ENCODE measurements around the gene IDI2. TPM values are rescaled to one million over a fixed set of nuclear protein-coding genes. Genes with fewer than 3 reads are reported as not detected.

Gene IDI2
- polyA plus RNA-seq, 3 donors: not detected

DNA sequence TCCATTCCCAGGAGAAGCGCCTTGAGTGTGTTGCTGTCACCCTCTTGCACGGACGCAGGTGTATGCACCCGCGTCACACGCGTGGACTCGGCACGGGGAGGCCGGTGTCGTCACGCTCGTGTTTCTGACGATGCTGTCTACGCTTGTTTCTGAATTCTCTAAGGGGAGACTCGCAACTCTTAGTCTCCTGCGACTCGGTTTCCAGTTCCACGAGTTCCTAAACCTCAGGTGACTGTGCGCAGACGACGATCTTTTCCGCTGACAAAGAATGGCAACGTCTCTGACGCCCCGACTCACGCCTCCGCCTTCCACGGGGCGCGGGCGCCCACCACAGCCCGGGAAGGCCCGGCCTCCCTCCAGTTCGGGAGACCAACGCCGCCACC lies 22.7 kb upstream of the IDI2 start:
- Mint-ChIP-seq H3K9me3 (no peaks in the 10 kb centered on the region), H3K27me3 (ENCODE audit: low read depth in 3 of 3) (no peaks in the 10 kb centered on the region), H3K4me1 (peaks cover 55% of the 10 kb centered on the region), H3K4me3 (peak overlapping the region; percentile 91 to 94), H3K27ac (peak overlapping the region; percentile 98 to 100 (median 99)), H3K36me3 (peaks cover 17 to 25% of the 10 kb centered on the region in 2 donors)
- peaks cover 44% of the 10 kb centered on the region for H4K20me1 ChIP-seq (ENCODE audit: insufficient read depth, low read length)
- no peak for TF ChIP-seq CTCF (IDR thresholded peaks at IDR 0.05)
- H3K27me3 ChIP-seq (ENCODE audit: control insufficient read depth in 2 of 2, insufficient read depth in 2 of 2, low read length in 2 of 2): no peaks in the 10 kb centered on the region
- intact Hi-C loops (cut with micrococcal nuclease): no loop called here
- peaks cover 40 to 64% of the 10 kb centered on the region in 2 donors for H3K4me1 ChIP-seq (ENCODE audit: control insufficient read depth in 1 of 2, insufficient read depth in 2 of 2, low read length in 2 of 2)
- DNase-seq: peak; percentile 30 to 67 (median 52)
- peaks cover 8 to 29% of the 10 kb centered on the region in 2 donors for H3K36me3 ChIP-seq (replicated peaks in 1 of 2; ENCODE audit: control insufficient read depth in 1 of 2, insufficient read depth in 2 of 2, low read length in 2 of 2)
- peak overlapping the region; percentile 55 for H2AFZ ChIP-seq (ENCODE audit: insufficient read depth, low read depth, low read length, poor library complexity, severe bottlenecking)
- H3K27ac ChIP-seq (ENCODE audit: low read depth in 1 of 2, low read length in 2 of 2): peak overlapping the region; percentile 98 to 100
- peaks cover 78% of the 10 kb centered on the region for H3K79me2 ChIP-seq (ENCODE audit: insufficient read depth, low read length)
- H3K9me3 ChIP-seq (replicated peaks in 1 of 2; ENCODE audit: control insufficient read depth in 1 of 2, insufficient read depth in 1 of 2, low read length in 2 of 2): no peaks in the 10 kb centered on the region
- H3K4me2 ChIP-seq (replicated peaks; ENCODE audit: extremely low read depth, low read length, poor library complexity, severe bottlenecking): peak overlapping the region; percentile 87
- peak overlapping the region; percentile 94 for H3K9ac ChIP-seq (ENCODE audit: insufficient read depth, low read length, poor library complexity, severe bottlenecking)
- WGBS (ENCODE audit: insufficient coverage): 0% methylated on average over 37 of the region's 37 CpGs
- H3K4me3 ChIP-seq (replicated peaks in 1 of 3; ENCODE audit: low read depth in 2 of 3, low read length in 3 of 3): peak overlapping the region; percentile 77 to 94 (median 87)

- H3K9me3 Mint-ChIP-seq: no peaks in the 10 kb centered on the region
- peak overlapping the region; percentile 98 to 100 (median 99) for H3K27ac Mint-ChIP-seq
- H4K20me1 ChIP-seq (ENCODE audit: insufficient read depth, low read length): peaks cover 40% of the 10 kb centered on the region
- H3K36me3 ChIP-seq (replicated peaks in 1 of 2; ENCODE audit: control insufficient read depth in 1 of 2, insufficient read depth in 2 of 2, low read length in 2 of 2): peaks cover 4 to 25% of the 10 kb centered on the region in 2 donors
- peak overlapping the region; percentile 98 to 100 for H3K27ac ChIP-seq (ENCODE audit: low read depth in 1 of 2, low read length in 2 of 2)
- H3K79me2 ChIP-seq (ENCODE audit: insufficient read depth, low read length): peaks cover 74% of the 10 kb centered on the region
- peak overlapping the region; percentile 91 to 94 for H3K4me3 Mint-ChIP-seq
- no peak for DNase-seq
- peak overlapping the region; percentile 87 for H3K4me2 ChIP-seq (replicated peaks; ENCODE audit: extremely low read depth, low read length, poor library complexity, severe bottlenecking)
- H3K9me3 ChIP-seq (replicated peaks in 1 of 2; ENCODE audit: control insufficient read depth in 1 of 2, insufficient read depth in 1 of 2, low read length in 2 of 2): no peaks in the 10 kb centered on the region
- H3K27me3 Mint-ChIP-seq (ENCODE audit: low read depth in 3 of 3): no peaks in the 10 kb centered on the region
- 7% methylated on average over 11 of the region's 15 CpGs for WGBS (ENCODE audit: insufficient coverage)
- peak overlapping the region; percentile 77 to 94 (median 87) for H3K4me3 ChIP-seq (replicated peaks in 1 of 3; ENCODE audit: low read depth in 2 of 3, low read length in 3 of 3)
- H3K27me3 ChIP-seq (ENCODE audit: control insufficient read depth in 2 of 2, insufficient read depth in 2 of 2, low read length in 2 of 2): no peaks in the 10 kb centered on the region
- intact Hi-C loops (cut with micrococcal nuclease): no loop called here
- peaks cover 18 to 21% of the 10 kb centered on the region in 2 donors for H3K36me3 Mint-ChIP-seq
- peaks cover 57% of the 10 kb centered on the region for H3K4me1 Mint-ChIP-seq
- peak overlapping the region; percentile 55 for H2AFZ ChIP-seq (ENCODE audit: insufficient read depth, low read depth, low read length, poor library complexity, severe bottlenecking)
- peaks cover 44 to 68% of the 10 kb centered on the region in 2 donors for H3K4me1 ChIP-seq (ENCODE audit: control insufficient read depth in 1 of 2, insufficient read depth in 2 of 2, low read length in 2 of 2)
- H3K9ac ChIP-seq (ENCODE audit: insufficient read depth, low read length, poor library complexity, severe bottlenecking): peak overlapping the region; percentile 94
- TF ChIP-seq CTCF (IDR thresholded peaks at IDR 0.05): no peak
These were observed 22.3 kb upstream of the IDI2 start for GRCh38 chr10:1047937-1048336.

Data from CD14-positive monocyte (primary cell).